T-helper 2 cell treated with Interferon-gamma antibody and Interleukin-4, amounts not matched to agents 100 ng/mL and 5 ng/mL, for 36 hours (primary cell): ENCODE measurements around the gene DNAH14. TPM values are rescaled to one million over a fixed set of nuclear protein-coding genes. Genes with fewer than 3 reads are reported as not detected.
"Not testable (repeated sequence)": the region's sequence is repeated elsewhere in the genome, so short reads cannot be mapped to it uniquely, and the experiment has no call there.

Source experiments
- intact Hi-C: fragments of 100-400 bp; cut with micrococcal nuclease; formaldehyde crosslinking; loops from one replicate; pipeline ENCODE4 v1.15.1; 2023
- total RNA-seq: library from RNA; stranded (reverse); gene quantifications from 2 replicates; pipeline ENCODE4 v1.2.3, GENCODE V29; 2022

DNAH14 gene
- total RNA-seq = 0.52 and 1.6 TPM in 2 replicates

DNA sequence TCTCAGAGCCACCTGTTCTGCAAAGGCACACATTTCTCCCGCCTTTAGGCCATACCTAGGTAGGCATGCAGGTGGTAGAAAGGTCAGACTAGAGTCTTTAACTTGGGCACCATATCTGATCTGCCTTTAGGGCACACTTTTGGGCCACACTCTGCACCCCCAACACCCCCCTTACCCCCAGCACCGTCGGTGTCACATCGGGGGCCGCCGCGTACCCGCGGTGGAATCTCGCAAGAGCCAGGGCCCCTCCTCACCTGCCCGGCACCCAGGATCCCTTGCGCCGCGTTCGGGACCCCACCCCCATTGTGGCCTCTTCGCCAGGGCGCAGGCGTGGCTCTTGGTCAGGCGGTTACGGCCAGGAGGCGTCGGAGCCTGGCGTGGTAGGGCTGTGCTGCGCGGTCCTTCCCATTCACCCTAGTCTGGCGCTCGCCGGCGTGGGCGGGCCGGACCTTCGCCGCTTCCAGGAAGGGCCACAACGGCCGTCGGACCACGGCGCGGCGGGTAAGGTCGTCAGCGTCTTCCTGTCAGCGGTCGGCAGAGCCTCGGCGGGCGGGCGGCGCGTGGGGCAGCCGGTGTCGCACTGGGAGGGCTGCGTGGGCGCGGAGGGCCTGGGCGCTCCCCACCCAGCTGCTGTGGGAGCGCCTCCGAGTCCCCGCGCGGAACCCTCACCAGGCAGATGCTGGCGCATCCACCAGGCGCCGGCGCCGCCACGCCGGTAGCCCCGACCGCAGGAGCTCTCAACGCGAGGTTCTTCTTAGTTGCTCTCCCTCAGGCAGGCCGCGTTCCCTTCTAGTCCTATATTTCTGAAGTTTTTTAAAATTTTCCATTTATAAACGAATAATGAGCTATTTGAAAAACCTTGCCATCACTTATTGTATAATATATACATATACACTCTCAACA, at the start of gene DNAH14:
DNAH14 (plus strand) TSS at position 341 of the 903 bp plus-strand sequence. CDS start 23,028 bp downstream, outside the sequence.
- intact Hi-C loops = no loop called here

DNA sequence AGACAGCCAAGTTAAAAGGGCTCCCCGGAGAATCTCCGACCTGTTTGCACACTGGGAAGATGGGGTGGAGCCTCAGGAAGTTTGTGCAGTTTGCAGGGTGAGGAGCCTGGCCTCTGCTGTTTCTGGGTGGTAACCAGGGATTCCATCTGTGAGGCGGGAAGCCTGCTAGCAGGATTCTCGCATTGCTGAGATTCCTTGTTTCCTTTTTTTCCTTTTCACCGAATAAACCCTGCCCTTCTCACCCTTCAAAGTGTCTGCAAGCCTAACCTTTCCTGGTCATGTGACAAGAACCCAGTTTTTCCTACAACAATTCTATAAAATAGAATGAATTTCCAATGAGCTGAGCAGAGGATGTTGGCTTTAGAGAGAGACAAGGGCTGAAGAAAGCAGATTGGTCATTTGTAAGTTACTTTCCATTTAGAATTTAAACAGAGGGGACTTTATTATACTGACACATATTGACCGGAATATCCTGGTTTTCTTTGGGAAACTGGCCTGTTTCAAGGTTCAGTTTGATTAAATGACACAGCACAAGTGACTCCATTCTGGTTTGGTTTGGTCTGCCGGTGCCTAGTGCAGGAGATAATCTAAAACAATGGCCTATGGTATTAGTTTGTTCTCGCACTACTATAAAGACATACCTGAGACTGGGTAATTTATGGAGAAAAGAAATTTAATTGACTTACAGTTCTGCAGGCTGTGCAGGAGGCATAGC, 48.7 kb upstream of the DNAH14 start:
- intact Hi-C loops = no loop called here

DNA sequence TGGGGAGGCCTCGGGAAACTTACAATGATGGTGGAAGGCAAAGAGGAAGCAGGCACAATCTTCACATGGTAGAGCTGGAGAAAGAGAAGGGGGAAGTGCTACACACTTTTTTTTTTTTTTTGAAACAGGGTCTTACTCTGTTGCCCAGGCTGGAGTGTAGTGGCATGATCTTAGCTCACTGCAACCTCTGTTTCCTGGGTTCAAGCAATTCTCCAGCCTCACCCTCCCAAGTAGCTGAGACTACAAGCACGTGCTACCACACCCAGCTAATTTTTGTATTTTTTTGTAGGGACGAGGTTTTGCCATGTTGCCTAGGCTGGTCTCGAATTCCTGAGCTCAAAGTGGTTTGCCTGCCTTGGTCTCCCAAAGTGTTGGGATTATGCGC, 48.2 kb upstream of the DNAH14 start:
- intact Hi-C loops = not testable (repeated sequence)

DNA sequence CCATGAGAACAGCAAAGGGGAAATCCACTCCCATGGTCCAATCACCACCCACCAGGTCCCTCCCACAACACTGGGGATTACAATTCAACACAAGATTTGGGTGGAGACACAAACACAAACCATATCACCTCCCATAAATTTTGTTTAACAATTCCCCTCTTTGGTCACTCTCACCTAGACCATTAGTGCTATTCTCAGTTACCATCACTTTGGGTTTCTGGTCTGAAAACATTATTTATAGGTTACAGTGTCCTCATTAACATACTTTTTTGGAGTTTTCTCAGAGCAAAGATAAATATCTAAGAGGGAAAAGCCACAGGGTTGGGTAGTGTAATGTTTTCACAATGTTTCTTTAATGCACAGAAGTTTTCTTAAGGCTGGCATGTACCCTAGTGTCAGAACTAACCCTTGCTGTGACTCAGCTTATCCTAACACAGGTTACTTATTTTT, 47.7 kb upstream of the DNAH14 start:
- intact Hi-C loops = no loop called here

DNA sequence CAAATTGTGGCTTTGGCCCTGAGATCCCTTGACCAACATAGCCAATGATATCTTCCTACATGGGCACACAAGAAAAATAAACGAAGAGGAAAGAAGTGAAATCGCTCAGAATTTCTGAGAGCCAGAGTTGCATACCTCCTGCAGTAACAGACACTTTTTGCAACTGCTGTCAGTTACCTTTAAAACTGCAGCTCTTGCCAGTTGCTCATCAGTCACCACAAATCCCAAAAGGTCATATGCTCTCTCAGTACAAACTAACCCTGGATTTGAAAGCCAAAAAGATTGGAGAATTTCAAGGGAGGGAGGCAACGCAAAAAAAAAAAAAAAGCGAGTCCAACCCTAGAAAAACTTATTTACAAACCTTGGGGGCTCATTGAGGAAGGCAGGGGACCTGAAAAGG, 47.2 kb upstream of the DNAH14 start:
- intact Hi-C loops = no loop called here

DNA sequence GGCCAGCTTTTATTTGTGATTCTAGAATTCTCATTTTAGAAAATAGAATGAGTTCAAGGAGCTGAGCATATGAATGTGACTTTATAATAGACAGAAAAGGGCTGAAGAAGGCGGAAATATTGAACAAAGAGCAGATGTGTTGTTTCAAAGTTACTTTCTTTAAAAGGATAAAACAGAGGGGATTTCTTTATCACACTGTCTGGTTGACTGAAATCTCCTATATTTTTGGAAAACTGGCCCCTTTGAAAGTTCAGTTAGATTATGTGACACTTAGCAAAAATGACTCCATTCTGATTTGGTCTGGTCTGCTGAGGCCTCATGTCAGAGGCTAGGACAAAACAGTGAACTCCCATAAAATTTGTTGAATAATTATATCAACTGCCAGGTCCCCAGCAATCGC, 46.4 kb upstream of the DNAH14 start:
- intact Hi-C loops = no loop called here

DNA sequence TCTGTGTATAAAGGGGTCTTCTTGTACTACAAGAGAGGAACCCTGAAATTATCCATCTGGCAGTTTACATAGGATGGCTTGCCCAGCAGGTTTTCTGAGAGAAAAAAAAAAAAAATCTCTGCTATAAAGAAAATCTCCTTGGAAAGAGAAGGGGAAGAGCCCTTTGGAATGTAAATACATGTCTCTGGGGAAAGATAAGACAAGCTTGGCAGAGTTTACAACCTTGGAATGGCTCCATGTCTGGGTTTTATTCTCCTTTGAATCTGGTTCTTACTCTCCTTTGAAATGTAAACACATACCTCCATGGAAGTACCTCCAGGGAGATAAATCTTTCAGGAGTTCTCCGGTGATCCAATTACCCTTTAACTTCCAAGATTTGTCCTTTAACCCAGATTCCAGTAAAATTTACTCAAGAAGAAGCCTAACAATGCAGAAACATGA, 45.1 kb upstream of the DNAH14 start:
- intact Hi-C loops = no loop called here

DNA sequence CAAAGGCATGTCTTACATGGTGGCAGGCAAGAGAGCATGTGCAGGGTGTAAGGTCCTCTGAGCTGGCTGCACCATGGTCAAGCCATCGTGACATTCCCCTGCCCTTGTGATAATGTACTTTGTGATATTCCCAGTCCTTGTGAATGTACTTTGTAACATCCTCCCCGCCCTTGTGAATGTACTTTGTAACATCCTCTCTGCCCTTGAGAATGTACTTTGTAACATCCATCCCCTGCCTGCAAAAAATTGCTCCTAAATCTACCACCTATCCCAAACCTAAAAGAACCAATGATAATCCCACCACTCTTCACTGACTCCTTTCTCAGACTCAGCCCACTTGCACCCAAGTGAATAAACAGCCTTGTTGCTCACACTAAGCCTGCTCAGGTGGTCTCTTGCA, 44.1 kb upstream of the DNAH14 start:
- intact Hi-C loops = not testable (repeated sequence)

DNA sequence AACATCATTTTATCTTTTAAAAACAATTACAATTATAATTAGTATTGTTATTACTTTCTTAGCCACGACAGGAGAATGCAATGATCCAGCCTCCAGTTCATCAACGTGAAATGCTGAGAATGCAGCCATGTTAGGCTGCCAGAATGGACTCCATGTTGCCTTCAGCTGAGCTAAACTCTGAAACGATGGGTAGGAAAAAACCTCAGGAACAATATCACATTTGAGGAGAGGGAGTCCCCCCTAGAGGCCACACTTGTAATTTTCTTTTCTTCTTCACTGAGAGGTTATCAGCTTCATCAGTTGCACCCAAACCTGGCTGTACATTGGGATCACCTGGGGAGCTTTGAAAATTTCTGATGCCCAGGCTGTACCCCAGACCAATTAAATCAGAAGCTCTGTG, 34.6 kb upstream of the DNAH14 start:
- intact Hi-C loops = no loop called here

DNA sequence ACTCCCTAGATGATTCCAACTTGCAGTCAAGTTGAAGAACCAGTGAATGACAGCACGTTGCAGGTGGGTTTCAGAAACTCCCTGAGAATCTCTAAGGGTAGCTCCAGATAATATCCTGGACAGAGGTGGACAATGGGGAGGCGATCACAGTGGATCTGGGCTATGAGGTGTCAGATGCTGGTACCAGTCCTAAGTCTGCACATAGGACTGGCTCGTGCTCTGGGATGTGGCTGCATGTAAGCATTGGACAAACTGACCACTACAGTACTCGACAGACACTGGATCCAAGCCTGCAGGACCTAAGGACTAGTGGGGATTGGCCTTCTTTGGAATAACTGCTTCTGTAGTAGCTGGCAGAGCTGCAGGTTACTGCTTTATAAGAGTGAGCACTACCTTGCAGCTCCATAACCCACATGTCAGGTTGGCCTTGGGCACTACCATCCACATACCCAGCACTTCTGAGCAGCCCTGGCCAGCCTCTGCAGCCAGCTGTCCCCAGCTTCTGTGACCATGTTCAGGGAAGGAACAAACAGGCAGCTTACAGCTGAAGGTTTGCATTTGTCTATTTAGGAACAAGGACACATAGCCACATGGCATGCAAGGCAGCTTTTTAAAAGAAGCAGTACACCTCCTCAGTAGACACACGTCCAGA, 33.2 kb upstream of the DNAH14 start:
- intact Hi-C loops = no loop called here

DNA sequence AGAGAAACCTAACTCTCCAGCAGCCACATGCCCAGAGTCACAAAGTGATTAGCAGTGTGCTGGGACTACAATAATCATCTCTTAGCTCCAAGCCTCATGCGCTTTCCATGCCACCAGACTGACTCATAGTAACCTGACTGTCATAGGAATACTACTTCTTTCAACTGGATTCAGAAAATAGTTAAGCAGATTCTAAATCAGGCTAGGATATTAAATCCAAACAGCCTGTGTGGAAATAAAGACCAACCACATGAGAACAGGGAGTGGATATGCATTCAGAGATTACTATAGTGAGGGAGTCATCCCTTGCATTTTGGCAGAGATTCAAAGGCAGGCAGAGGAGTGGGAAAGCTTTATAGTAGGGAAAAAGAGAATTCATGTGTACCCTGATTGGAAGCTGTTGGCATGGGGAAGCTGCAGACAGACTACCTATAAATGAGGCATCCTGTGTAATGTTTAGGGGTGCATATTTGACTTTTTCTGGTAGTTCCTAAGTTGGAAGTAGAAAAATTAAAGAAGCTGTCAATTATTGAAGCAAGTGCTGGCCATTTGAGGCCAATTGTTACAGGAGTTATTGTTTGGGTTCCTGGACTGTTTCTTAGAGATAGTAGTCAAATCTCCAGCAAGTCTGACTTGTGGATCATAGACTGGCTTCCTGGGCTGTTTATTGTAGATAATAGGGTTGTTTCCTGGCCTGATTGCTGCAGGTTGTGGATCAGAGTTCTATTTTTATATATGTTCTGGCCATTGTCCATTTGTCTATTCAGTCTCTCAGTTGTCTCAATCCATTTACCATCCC, 31.7 kb upstream of the DNAH14 start:
- intact Hi-C loops = no loop called here

DNA sequence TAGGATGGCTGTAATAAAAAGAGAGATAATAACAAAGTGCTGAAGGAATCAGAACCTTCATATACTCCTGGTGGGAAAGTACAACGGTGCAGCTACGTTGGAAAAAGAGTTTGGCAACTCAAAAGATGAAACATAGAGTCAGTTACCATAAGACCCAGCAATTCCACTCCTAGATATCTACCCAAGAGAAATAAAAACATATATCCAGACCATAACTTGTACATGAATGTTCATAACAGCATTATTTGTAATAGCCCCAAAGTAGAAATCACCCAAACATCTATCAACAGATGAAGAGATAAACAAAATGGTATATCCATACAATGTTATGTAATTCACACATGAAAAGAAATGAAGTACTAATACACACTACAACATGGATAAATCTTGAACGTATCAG, 30.5 kb upstream of the DNAH14 start:
- intact Hi-C loops = no loop called here

DNA sequence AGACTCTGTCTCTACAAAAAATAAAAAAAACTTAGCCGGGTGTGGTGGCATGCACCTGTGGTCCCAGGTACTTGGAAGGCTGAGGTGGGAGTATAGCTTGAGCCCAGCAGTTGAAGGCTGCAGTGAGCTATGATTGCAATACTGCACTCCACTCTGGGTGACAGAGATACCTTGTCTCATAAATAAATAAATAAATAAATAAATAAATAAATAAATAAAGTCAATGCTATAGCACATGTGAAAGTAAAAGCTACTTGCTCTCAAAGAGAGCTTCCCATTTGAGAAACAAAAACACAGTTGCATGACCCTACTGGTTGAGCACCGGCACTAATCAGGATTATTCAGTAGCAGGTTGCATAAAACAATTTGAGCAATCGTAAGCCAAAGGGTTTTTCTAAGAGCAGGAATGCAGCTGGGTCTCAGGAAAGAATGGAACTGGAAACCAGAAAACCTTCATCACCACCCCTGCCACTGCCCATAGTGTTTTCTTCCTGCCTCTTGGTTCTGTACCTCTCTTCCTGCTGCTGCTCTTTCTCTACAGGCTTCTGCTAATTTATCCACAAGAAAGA, 29.3 kb upstream of the DNAH14 start:
- intact Hi-C loops = no loop called here

DNA sequence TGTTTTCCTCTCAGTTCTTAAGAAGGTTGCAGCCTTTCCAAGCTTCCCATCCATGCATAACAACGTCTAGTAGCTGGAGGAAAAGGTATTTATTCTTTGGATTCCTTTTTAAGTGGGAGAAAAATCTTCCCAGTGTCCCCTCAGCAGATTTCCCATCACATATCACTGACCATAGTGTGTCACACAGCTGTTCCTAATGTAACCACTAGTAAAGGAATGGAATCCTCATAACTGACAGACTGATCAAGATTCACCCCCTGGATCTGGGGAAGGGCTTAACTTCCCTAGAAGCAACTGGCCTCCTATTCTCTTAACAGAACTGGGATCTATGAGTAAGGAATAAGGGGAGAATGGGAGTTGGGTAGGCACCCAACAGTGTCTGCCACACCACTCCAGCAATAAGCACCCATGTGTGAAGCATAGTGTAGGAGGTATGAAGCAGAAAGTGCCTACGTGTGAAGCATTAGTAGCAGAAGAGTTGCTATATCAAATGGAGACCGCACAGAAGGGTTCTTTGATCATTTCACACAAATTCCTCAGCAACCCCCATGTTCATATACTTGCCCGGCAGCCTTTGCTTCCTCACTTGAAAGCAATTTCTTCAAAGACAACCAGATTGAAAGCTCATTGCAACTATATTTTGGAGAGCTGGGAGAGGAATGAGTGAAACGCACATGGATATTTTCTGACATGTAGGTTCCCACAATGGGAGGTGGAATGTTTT, 28.2 kb upstream of the DNAH14 start:
- intact Hi-C loops = no loop called here

DNA sequence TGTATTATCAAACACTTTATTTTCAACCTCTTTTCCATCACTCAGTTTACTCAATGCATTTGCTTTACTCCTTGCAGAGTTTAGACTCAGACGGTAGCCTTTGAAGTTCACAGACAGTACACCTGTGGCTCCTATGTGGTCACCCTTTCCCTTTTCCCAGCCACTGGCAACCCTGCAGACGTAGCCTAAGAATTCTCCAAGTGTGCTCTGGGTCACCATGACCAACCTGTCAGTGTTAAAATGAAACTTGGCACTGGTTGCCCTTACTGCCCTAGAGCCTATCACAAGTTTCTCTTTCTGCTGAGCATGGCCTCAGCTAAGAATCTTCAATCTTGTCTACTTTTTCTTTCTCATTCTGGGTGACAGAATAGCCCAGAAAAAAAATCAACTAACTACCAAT, 25.5 kb upstream of the DNAH14 start:
- intact Hi-C loops = no loop called here

DNA sequence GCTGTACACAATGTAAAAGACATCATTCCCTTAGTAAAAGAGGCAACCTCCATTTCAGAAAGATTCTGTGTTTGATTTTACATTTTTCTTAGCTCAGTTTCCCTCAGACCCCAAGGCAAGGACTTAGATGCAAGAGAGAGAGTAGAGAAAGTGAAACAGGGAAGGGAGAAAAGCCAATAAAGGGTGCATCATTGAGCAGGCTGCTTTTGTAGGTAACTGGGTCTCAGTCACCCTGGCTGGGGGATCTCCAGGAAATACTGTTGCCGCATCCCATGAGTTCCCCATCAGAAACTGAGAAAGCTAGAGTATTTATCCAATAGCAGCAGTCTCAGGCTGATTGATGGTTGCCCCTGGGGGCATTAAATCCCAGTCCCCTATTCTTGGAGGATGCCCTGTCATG, 23.1 kb upstream of the DNAH14 start:
- intact Hi-C loops = no loop called here

DNA sequence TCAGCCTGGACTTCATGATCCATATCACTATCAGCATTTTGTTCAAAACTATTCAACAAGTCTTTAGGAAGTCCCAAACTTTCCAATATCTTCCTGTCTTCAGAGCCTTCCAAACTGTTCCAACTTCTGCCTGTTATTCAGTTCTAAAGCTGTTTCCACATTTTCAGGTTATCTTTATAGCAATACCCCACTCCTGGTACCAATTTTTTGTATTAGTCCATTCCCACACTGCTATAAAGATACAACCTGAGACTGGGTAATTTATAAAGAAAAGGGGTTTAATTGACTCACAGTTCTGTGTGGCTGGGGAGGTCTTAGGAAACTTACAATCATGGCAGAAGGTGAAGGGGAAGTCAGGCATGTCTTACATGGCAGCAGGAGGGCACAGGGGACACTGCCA, 18.3 kb upstream of the DNAH14 start:
- intact Hi-C loops = no loop called here

DNA sequence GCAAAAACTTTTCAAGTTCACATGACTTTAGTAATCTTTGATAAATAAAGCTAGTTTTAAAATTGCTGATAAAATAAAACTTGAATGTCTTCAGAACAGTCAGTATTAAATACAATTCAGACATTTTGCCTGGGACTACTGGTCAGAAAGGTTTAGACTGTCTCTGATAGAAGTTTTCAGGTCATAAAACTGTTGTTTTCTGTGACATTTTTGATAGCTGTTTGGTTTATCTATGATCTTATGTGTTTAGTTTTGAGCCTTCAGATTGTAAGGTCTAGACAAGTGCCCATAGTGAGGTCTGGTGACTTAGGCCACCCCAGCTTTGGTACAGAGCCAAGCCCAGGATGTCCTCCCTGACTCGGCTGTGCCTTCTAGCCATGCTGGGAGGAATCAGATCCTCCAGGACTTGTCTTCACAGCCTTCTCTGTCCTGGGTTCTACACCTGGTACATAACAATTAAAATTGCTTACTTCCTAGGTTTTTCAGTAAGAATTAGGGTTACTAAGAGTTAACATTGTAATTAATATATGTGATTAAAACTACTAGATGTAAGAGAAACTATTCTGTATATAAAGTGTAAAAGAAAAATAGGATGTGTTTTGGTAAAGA, 15.1 kb upstream of the DNAH14 start:
- intact Hi-C loops = no loop called here

DNA sequence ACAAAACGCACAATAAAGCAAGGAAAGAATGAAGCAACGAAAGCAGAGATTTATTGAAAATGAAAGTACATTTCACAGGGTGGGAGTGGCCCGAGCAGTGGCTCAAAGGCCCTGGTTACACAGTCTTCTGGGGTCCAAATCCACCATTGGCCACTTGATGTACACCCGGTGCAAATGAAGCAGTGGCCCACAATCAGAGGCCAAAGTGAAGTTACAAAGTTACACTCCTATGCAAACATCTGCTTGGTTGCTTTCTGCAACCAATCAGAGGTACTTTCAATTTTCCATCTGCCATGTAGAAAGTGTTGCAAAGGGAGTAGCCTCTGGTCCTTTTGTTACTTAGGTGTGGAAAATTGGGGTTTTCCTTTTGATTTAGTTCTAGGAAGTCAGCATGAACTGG, 10.0 kb upstream of the DNAH14 start:
- intact Hi-C loops = no loop called here

DNA sequence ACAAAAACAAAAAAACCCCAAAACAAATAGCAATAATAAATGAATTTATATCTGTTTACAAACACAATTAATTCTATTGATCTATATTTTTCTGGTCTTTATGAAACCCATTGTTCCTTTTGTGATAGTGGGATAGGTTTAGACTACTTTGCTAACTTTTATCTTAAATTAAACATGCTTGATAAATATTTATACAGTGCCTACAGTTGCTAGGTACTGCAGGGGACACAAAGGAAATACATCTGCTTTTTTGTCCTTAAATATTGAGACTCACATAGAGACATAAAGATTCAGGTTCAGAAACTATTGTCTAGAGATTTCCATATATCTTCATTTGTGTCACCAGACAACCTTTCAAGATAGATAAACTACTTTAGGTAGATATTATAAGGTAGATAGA, 8.5 kb upstream of the DNAH14 start:
- intact Hi-C loops = no loop called here
